GM12878 (cell line): ENCODE results near the gene STYXL1.

ENCODE experiments used
- BHLHE40 ChIP-seq, 2 experiments: fragments of 450-650 bp in 1 of 2; IDR thresholded peaks; 2 replicates each; pipeline ENCODE4 v1.6.1; 2011 to 2017; ENCODE audit warnings: low read depth in 2 of 2, borderline replicate concordance in 1 of 2, improper control_type of control experiment in 1 of 2, low read length in 1 of 2, mild to moderate bottlenecking in 1 of 2
- EZH2 ChIP-seq: IDR thresholded peaks from 2 replicates; pipeline ENCODE4 v1.6.1; 2012; ENCODE audit warnings: low read depth, mild to moderate bottlenecking, control low read depth, inconsistent platforms, low read length, borderline replicate concordance; ENCODE audit not compliant: control insufficient read depth
- KLF5 ChIP-seq: fragments of 450-650 bp; IDR thresholded peaks from 2 replicates; pipeline ENCODE4 v1.6.1; 2014; ENCODE audit warnings: mild to moderate bottlenecking; ENCODE audit not compliant: partially characterized antibody
- POLR2A ChIP-seq: IDR thresholded peaks from 2 replicates; pipeline ENCODE4 v1.6.1; 2011; ENCODE audit warnings: low read depth, mild to moderate bottlenecking, low read length
- POLR2AphosphoS5 ChIP-seq: IDR thresholded peaks from 2 replicates; pipeline ENCODE4 v1.6.1; 2011; ENCODE audit warnings: mild to moderate bottlenecking, low read length, inconsistent platforms
- RAD21 ChIP-seq: IDR thresholded peaks from 2 replicates; pipeline ENCODE4 v1.6.1; 2011; ENCODE audit warnings: mild to moderate bottlenecking, low read depth, low read length, moderate library complexity; ENCODE audit not compliant: insufficient read depth
- RBBP5 ChIP-seq: fragments of 200-600 bp; sonication (generic); conservative IDR thresholded peaks from 2 replicates; pipeline ENCODE4 v1.6.1; 2016
- TF ChIP-seq, protein P1 (sequence below): IDR thresholded peaks from 2 replicates; pipeline ENCODE4 v1.6.1; 2011; ENCODE audit warnings: low read depth, mild to moderate bottlenecking, low read length, moderate library complexity, borderline replicate concordance; ENCODE audit errors: extremely low read depth
- TF ChIP-seq, protein P2 (sequence below), 3 experiments: IDR thresholded peaks in 2 of 3; conservative IDR thresholded peaks in 1 of 3; 2 replicates each; pipeline ENCODE4 v1.5.1; 2011; ENCODE audit warnings: low read depth in 3 of 3, low read length in 3 of 3, mild to moderate bottlenecking in 3 of 3, control low read depth in 2 of 3, moderate library complexity in 2 of 3, inconsistent platforms in 1 of 3, mixed read lengths in 1 of 3; ENCODE audit not compliant: control insufficient read depth in 2 of 3, insufficient read depth in 1 of 3; ENCODE audit errors: extremely low read depth in 1 of 3

DNA sequence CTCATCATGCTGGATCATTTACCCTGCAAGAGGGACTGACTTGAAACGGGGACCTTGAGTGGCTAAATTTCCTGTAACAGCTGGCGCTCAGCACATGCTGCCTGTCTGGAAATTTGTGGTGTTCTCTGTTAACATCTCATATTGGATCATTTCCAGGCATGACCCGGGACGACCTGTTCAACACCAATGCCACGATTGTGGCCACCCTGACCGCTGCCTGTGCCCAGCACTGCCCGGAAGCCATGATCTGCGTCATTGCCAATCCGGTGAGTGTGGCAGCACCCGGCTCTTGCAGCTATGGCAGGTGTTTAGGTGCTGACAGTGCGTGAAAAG, 10.0 kb upstream of the STYXL1 start:
- TF ChIP-seq POLR2AphosphoS5 (no peak), KLF5 (no peak), POLR2A (no peak), RAD21 (no peak), RBBP5 (no peak), EZH2 (no peak), BHLHE40 (IDR thresholded peaks at IDR 0.05; ENCODE audit: borderline replicate concordance in 1 of 2, low read depth in 2 of 2, low read length in 1 of 2) (no peak)
- TF ChIP-seq, protein P1, sequence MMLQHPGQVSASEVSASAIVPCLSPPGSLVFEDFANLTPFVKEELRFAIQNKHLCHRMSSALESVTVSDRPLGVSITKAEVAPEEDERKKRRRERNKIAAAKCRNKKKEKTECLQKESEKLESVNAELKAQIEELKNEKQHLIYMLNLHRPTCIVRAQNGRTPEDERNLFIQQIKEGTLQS, result no peak
- TF ChIP-seq, protein P2, sequence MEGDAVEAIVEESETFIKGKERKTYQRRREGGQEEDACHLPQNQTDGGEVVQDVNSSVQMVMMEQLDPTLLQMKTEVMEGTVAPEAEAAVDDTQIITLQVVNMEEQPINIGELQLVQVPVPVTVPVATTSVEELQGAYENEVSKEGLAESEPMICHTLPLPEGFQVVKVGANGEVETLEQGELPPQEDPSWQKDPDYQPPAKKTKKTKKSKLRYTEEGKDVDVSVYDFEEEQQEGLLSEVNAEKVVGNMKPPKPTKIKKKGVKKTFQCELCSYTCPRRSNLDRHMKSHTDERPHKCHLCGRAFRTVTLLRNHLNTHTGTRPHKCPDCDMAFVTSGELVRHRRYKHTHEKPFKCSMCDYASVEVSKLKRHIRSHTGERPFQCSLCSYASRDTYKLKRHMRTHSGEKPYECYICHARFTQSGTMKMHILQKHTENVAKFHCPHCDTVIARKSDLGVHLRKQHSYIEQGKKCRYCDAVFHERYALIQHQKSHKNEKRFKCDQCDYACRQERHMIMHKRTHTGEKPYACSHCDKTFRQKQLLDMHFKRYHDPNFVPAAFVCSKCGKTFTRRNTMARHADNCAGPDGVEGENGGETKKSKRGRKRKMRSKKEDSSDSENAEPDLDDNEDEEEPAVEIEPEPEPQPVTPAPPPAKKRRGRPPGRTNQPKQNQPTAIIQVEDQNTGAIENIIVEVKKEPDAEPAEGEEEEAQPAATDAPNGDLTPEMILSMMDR (IDR thresholded peaks at IDR 0.05 in 2 of 3, conservative IDR thresholded peaks at IDR 0.05 in 1 of 3; ENCODE audit: control insufficient read depth in 2 of 3, extremely low read depth in 1 of 3, insufficient read depth in 1 of 3, low read depth in 3 of 3, low read length in 3 of 3), result no peak
